Esophagus muscularis mucosa (tissue), 4 donors: ENCODE measurements around the gene FAM110A. TPM values are rescaled to one million over a fixed set of nuclear protein-coding genes. Genes with fewer than 3 reads are reported as not detected.

ENCODE experiments used
- DNase-seq: peaks from one replicate; pipeline ENCODE4 v3.0.0-alpha.2; 2017; ENCODE audit errors: extremely low spot score
- H3K27ac ChIP-seq, 4 donors: fragments of 200-600 bp; sonication (generic); replicated peaks in 1 of 4; 1 replicate in 3 of 4; 2 replicates in 1 of 4; pipeline ENCODE4 v1.5.1; 2016 to 2019; ENCODE audit warnings: mild to moderate bottlenecking in 1 of 4
- H3K27me3 ChIP-seq, 4 donors: fragments of 200-600 bp; sonication (generic); one replicate each; pipeline versions ENCODE4 v1.5.1 to v1.6.0; 2016 to 2019
- H3K36me3 ChIP-seq, 4 donors: fragments of 200-600 bp; sonication (generic); one replicate each; pipeline ENCODE4 v1.5.1; 2016 to 2019
- H3K4me1 ChIP-seq, 4 donors: fragments of 200-600 bp; sonication (generic); one replicate each; pipeline ENCODE4 v1.5.1; 2016 to 2019
- H3K4me3 ChIP-seq, 4 donors: fragments of 200-600 bp; sonication (generic); 1 replicate in 2 of 4; 2 replicates in 2 of 4; pipeline ENCODE4 v1.5.1; 2016 to 2019; ENCODE audit warnings: mild to moderate bottlenecking in 4 of 4, moderate library complexity in 1 of 4
- H3K9me3 ChIP-seq, 4 donors: fragments of 200-600 bp; sonication (generic); 1 replicate in 3 of 4; 2 replicates in 1 of 4; pipeline ENCODE4 v1.5.1; 2016 to 2019
- CTCF ChIP-seq, 3 experiments: fragments of 200-600 bp in 2 of 3; fragments of 450-650 bp in 1 of 3; sonication (generic) in 2 of 3; IDR thresholded peaks; one replicate each; pipeline ENCODE4 v1.5.1; 2017 to 2019; ENCODE audit warnings: antibody characterized with exemption in 3 of 3, mild to moderate bottlenecking in 2 of 3, moderate library complexity in 1 of 3
- EP300 ChIP-seq: sonication (generic); formaldehyde crosslinking; IDR thresholded peaks from one replicate; pipeline ENCODE4 v1.6.1; 2017; ENCODE audit warnings: antibody characterized with exemption
- POLR2A ChIP-seq: fragments of 450-650 bp; IDR thresholded peaks from one replicate; pipeline ENCODE4 v1.6.1; 2017; ENCODE audit warnings: antibody characterized with exemption, moderate library complexity, mild to moderate bottlenecking, low read depth
- POLR2AphosphoS5 ChIP-seq, 2 donors: sonication (generic); formaldehyde crosslinking; IDR thresholded peaks; one replicate each; pipeline ENCODE4 v1.6.1; 2017; ENCODE audit warnings: antibody characterized with exemption in 2 of 2
- WGBS: methylation state at CpG from one replicate; pipeline ENCODE4 v1.1.5; 2018; 5-methylcytosine and 5-hydroxymethylcytosine counted together
- intact Hi-C: fragments of 100-400 bp; cut with DNase I; formaldehyde crosslinking; loops from one replicate; pipeline ENCODE4 v1.15.1; 2023
- total RNA-seq, 4 donors: library from RNA; depleted of rRNA; stranded (reverse); fragments of >200 nt; gene quantifications; one replicate each; pipeline versions ENCODE4 v1.1.0 to v1.2.1, GENCODE V29; 2016

The FAM110A gene
- total RNA-seq, 4 donors from 2014 or later: 2.0 to 4.4 (median 3.2) TPM

- DNase-seq: no peak
- H3K9me3 ChIP-seq: no peaks in the 10 kb centered on the region
- TF ChIP-seq CTCF (IDR thresholded peaks at IDR 0.05) (no peak), POLR2AphosphoS5 (IDR thresholded peaks at IDR 0.05) (no peak), POLR2A (no peak), EP300 (no peak)
- intact Hi-C loops: no loop called here
- H3K27me3 ChIP-seq: no peaks in the 10 kb centered on the region
- H3K36me3 ChIP-seq: no peaks in the 10 kb centered on the region
- H3K27ac ChIP-seq: no peak overlapping the region
- H3K4me1 ChIP-seq: no peaks in the 10 kb centered on the region
- 64% methylated on average over 9 of the region's 11 CpGs for WGBS
- H3K4me3 ChIP-seq: no peak overlapping the region
Observed at GRCh38 chr20:855466-856360, 22.2 kb downstream of the FAM110A start.

- no peak overlapping the region for H3K4me3 ChIP-seq
- intact Hi-C loops: no loop called here
- WGBS: 58% methylated on average over 12 of the region's 12 CpGs
- TF ChIP-seq POLR2AphosphoS5 (IDR thresholded peaks at IDR 0.05) (no peak), CTCF (IDR thresholded peaks at IDR 0.05) (no peak), EP300 (no peak), POLR2A (no peak)
- no peaks in the 10 kb centered on the region for H3K36me3 ChIP-seq
- no peak overlapping the region for H3K27ac ChIP-seq
- no peaks in the 10 kb centered on the region for H3K27me3 ChIP-seq
- no peak for DNase-seq
- no peaks in the 10 kb centered on the region for H3K4me1 ChIP-seq
- no peaks in the 10 kb centered on the region for H3K9me3 ChIP-seq
Observed at GRCh38 chr20:856361-856775, 22.9 kb downstream of the FAM110A start.

- Histone ChIP-seq H3K4me1 (no peaks in the 10 kb centered on the region), H3K27ac (no peak overlapping the region), H3K9me3 (no peaks in the 10 kb centered on the region), H3K27me3 (no peaks in the 10 kb centered on the region), H3K36me3 (no peaks in the 10 kb centered on the region), H3K4me3 (no peak overlapping the region)
- WGBS: 88% methylated on average over 6 of the region's 6 CpGs
- TF ChIP-seq EP300 (no peak), POLR2AphosphoS5 (IDR thresholded peaks at IDR 0.05) (no peak), CTCF (IDR thresholded peaks at IDR 0.05) (no peak), POLR2A (no peak)
- DNase-seq: no peak
- intact Hi-C loops: no loop called here
Observed at GRCh38 chr20:858011-858410, 24.5 kb downstream of the FAM110A start.

GRCh38 chr20:859751-860231 is 26.3 kb downstream of the FAM110A start:
- intact Hi-C loops: no loop called here
- Histone ChIP-seq H3K4me3 (no peak overlapping the region), H3K36me3 (no peaks in the 10 kb centered on the region), H3K9me3 (no peaks in the 10 kb centered on the region), H3K27ac (no peak overlapping the region), H3K27me3 (no peaks in the 10 kb centered on the region), H3K4me1 (no peaks in the 10 kb centered on the region)
- TF ChIP-seq EP300: no peak
- TF ChIP-seq POLR2AphosphoS5 (IDR thresholded peaks at IDR 0.05): no peak
- TF ChIP-seq POLR2A: no peak
- no peak for TF ChIP-seq CTCF (IDR thresholded peaks at IDR 0.05)
- DNase-seq: no peak
- 33% methylated on average over 2 of the region's 3 CpGs for WGBS
